Ascending aorta (tissue), 2 donors: ENCODE results near the gene NFATC2. TPM values are rescaled to one million over a fixed set of nuclear protein-coding genes. Genes with fewer than 3 reads are reported as not detected.
"Not testable (repeated sequence)": the region's sequence is repeated elsewhere in the genome, so short reads cannot be mapped to it uniquely, and the experiment has no call there.

ENCODE experiments used
- DNase-seq, 2 donors: peaks; one replicate each; pipeline ENCODE4 v3.0.0-alpha.2; 2019; ENCODE audit warnings: low spot score in 2 of 2
- H3K27ac ChIP-seq, 2 donors: fragments of 200-600 bp; sonication (generic); one replicate each; pipeline ENCODE4 v1.5.1; 2016 to 2017; ENCODE audit warnings: mild to moderate bottlenecking in 1 of 2
- H3K27me3 ChIP-seq: fragments of 200-600 bp; sonication (generic); one replicate; pipeline ENCODE4 v1.5.1; 2017
- H3K36me3 ChIP-seq, 2 donors: fragments of 200-600 bp; sonication (generic); one replicate each; pipeline ENCODE4 v1.5.1; 2016
- H3K4me1 ChIP-seq, 2 donors: fragments of 200-600 bp; sonication (generic); one replicate each; pipeline ENCODE4 v1.5.1; 2016 to 2017; ENCODE audit warnings: mild to moderate bottlenecking in 1 of 2
- H3K4me3 ChIP-seq, 2 donors: fragments of 200-600 bp; sonication (generic); one replicate each; pipeline ENCODE4 v1.5.1; 2016 to 2017; ENCODE audit warnings: mild to moderate bottlenecking in 1 of 2
- H3K9me3 ChIP-seq, 2 donors: fragments of 200-600 bp; sonication (generic); one replicate each; pipeline ENCODE4 v1.5.1; 2016
- intact Hi-C: fragments of 100-400 bp; cut with DNase I; formaldehyde crosslinking; loops from one replicate; pipeline ENCODE4 v1.15.1; 2023
- total RNA-seq: library from RNA; depleted of rRNA; stranded (reverse); fragments of >200 nt; gene quantifications from one replicate; pipeline ENCODE4 v1.1.0, GENCODE V29; 2016
- TF ChIP-seq, protein P1 (sequence below), 3 experiments: fragments of 200-600 bp in 2 of 3; fragments of 450-650 bp in 1 of 3; sonication (generic) in 2 of 3; IDR thresholded peaks; one replicate each; pipeline ENCODE4 v1.5.1; 2016 to 2019; ENCODE audit warnings: antibody characterized with exemption in 3 of 3, mild to moderate bottlenecking in 1 of 3, moderate library complexity in 1 of 3

Gene NFATC2
- total RNA-seq, 1 donor from 2014 or later = 7.9 TPM

DNA sequence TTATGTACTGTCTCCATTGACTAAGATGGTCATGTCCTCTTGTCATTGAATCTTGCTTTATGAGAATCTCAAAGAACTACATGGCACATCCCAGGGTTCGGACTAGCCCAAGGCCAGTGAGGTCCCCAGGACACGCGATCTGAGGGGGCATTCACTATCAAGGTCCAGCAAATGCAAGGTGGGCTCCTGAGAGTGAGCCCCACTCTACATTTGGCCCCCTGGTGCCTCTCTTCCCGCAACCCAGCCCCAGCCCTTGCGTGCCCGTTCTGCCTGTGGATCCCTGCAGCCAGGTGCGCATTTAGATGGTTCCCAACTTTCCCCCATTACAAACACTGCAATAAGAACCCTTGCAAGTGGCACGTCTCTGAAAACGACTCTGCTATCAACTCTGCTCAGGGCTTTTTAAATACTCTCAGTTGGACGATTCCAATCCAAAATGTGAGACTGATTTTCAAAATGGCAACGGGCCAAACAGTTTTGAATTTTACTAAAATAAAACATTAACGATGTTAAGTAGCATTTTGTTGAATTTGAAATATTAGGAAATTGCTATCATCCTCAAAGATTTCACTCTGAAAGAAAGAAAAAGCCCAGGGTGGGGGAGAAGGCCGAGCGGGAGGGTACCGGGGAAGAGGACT is 59.6 kb downstream of the NFATC2 start:
- H3K36me3 ChIP-seq = no peaks in the 10 kb centered on the region
- intact Hi-C loops = no loop called here
- no peak overlapping the region for H3K27ac ChIP-seq
- DNase-seq = no peak
- no peaks in the 10 kb centered on the region for H3K27me3 ChIP-seq
- no peaks in the 10 kb centered on the region for H3K4me1 ChIP-seq
- H3K4me3 ChIP-seq = no peak overlapping the region
- H3K9me3 ChIP-seq = no peaks in the 10 kb centered on the region
- TF ChIP-seq, protein P1, sequence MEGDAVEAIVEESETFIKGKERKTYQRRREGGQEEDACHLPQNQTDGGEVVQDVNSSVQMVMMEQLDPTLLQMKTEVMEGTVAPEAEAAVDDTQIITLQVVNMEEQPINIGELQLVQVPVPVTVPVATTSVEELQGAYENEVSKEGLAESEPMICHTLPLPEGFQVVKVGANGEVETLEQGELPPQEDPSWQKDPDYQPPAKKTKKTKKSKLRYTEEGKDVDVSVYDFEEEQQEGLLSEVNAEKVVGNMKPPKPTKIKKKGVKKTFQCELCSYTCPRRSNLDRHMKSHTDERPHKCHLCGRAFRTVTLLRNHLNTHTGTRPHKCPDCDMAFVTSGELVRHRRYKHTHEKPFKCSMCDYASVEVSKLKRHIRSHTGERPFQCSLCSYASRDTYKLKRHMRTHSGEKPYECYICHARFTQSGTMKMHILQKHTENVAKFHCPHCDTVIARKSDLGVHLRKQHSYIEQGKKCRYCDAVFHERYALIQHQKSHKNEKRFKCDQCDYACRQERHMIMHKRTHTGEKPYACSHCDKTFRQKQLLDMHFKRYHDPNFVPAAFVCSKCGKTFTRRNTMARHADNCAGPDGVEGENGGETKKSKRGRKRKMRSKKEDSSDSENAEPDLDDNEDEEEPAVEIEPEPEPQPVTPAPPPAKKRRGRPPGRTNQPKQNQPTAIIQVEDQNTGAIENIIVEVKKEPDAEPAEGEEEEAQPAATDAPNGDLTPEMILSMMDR (IDR thresholded peaks at IDR 0.05) = no peak

DNA sequence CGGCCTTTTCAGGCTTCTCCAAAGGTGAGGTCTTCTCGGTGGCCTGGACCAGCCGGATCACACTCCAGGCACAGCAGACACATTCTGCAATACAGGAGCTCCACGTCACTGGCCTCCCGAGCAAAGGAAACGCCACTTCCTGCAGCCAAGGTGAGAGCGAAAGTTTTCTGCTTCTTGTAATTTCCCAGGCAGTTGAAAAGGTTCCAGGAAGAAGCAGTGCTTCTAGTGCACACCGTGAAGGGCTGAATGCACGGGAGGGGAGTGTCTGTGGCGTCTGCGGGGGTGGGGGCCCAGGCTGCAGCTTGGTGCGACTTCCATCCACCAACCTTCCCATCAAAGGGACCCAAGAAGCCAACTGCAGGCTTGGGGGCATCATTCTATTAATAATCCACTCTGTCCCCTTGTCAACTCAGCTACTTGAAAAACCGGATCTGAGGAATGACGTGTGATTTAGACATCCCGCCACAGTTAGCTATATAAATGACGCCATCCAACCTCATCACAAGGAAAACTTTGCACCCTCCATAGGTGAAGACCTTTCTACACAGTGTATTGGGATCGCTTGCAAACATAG is 61.1 kb downstream of the NFATC2 start:
- no peak for DNase-seq
- H3K27ac ChIP-seq = no peak overlapping the region
- intact Hi-C loops = no loop called here
- H3K4me1 ChIP-seq = no peaks in the 10 kb centered on the region
- no peak overlapping the region for H3K4me3 ChIP-seq
- H3K9me3 ChIP-seq = no peaks in the 10 kb centered on the region
- no peaks in the 10 kb centered on the region for H3K36me3 ChIP-seq
- no peaks in the 10 kb centered on the region for H3K27me3 ChIP-seq
- TF ChIP-seq, protein P1 (IDR thresholded peaks at IDR 0.05) = no peak

DNA sequence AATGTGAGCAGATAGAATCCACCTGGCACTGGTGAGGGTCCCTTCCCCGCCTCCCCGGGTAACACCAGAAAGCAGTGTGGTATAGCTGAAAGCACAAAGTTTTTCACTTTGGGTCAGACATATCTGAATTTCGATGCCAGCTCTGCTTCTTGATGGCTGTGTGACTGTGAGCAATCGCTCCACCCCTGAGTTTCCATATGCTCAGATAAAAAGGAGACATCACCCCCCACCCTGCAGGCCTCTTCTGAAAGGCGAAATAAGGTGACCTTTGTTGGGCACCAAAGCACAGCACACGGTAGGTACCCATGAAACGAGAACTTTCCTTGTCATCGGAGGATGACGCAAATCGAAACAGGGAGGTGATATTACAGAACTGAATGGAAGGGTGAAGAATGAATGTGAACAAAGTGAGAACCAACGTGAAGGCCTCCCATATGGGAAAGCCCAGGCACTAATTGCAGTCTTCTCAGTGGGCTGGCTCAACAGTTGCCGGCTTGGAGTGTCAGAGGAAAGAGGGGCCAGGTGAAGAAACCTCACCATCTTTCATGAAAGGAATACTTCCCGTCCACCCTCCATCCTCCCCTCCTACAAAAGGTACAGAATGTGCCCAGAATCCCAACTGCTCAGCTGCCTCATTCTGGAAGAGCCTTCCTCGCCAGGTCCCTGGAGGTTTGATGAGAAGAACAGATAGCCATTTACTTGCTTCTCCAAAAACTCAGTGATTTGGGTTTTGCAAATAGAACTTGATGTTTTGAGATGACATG is 61.8 kb downstream of the NFATC2 start:
- Histone ChIP-seq H3K36me3 (no peaks in the 10 kb centered on the region), H3K4me3 (no peak overlapping the region), H3K27me3 (no peaks in the 10 kb centered on the region), H3K9me3 (no peaks in the 10 kb centered on the region), H3K4me1 (no peaks in the 10 kb centered on the region), H3K27ac (no peak overlapping the region)
- TF ChIP-seq, protein P1 (IDR thresholded peaks at IDR 0.05) = no peak
- intact Hi-C loops = no loop called here
- no peak for DNase-seq

DNA sequence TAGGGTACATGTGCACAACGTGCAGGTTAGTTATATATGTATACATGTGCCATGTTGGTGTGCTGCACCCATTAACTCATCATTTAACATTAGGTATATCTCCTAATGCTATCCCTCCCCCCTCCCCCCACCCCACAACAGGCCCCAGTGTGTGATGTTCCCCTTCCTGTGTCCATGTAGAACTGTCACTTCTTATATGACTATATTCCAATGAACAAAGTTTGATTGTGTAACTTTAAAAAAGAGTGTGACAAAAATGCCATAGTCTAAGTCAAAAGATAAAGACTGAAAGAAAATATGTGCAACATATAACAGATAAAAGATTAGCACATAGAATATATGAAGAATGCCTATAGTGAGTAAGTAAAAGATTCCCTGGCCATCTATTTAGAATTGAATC is 66.4 kb downstream of the NFATC2 start:
- not testable (repeated sequence) for H3K36me3 ChIP-seq, H3K27me3 ChIP-seq, H3K4me1 ChIP-seq, H3K27ac ChIP-seq, H3K4me3 ChIP-seq, DNase-seq, H3K9me3 ChIP-seq
- intact Hi-C loops = loop anchor here (5.0 kb wide), 1 partner anchor 36 kb away; no protein-coding TSS in a partner anchor

DNA sequence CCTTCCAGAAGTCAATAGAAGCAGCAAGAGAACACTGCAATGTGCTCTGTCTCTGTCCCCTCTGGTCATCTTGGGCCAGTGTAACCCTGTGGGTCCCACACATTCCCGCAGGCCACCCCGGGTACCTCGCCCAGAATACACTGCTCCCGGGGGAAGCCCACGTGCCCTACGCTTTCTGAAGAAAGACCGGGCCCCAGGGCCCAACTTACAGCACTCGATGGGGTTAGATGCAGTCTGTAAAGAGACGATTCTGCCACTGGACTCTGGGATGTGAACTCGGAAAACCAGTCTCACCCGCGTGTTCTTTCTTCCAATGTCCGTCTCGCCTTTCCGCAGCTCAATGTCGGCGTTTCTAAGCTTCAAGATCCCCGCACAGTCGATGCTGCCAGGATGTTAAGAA is 68.7 kb downstream of the NFATC2 start:
- TF ChIP-seq, protein P1 (IDR thresholded peaks at IDR 0.05) = no peak
- no peaks in the 10 kb centered on the region for H3K27me3 ChIP-seq
- H3K4me1 ChIP-seq = no peaks in the 10 kb centered on the region
- no peak for DNase-seq
- no peaks in the 10 kb centered on the region for H3K9me3 ChIP-seq
- no peak overlapping the region for H3K4me3 ChIP-seq
- intact Hi-C loops = no loop called here
- peaks cover 0 to 4% of the 10 kb centered on the region in 2 donors for H3K36me3 ChIP-seq
- no peak overlapping the region for H3K27ac ChIP-seq

DNA sequence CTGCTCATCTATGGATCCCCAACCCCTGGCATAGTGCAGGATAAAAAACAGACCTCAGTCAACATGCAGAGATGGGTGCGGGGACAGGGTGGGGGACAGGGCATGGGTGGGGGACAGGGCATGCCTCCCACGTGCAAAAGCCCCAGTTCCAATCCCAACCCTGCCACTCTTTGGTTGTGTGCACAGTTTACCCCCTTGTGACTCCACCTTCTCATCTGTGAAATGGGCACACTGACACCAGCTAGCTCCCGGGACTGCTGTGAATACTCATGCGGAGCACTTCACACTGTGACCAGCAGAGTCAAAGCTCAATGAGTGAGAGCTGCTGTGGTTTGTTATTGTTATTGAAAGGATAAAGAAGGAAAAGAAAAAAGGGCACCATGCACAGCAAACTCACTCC is 69.3 kb downstream of the NFATC2 start:
- Histone ChIP-seq H3K27ac (no peak overlapping the region), H3K4me1 (no peaks in the 10 kb centered on the region), H3K27me3 (no peaks in the 10 kb centered on the region), H3K36me3 (peaks cover 0 to 4% of the 10 kb centered on the region in 2 donors), H3K4me3 (no peak overlapping the region), H3K9me3 (no peaks in the 10 kb centered on the region)
- TF ChIP-seq, protein P1 (IDR thresholded peaks at IDR 0.05) = no peak
- no peak for DNase-seq
- intact Hi-C loops = no loop called here
